GM21423 (cell line): ENCODE measurements around the gene SPATA24.

ENCODE experiments used
- ATAC-seq: cut with Tn5 transposase; IDR thresholded peaks from one replicate; pipeline ENCODE4 v1.9.1; 2021; ENCODE audit warnings: mild to moderate bottlenecking, moderate library complexity; ENCODE audit not compliant: unreplicated experiment

The SPATA24 gene

GRCh38 chr5:139383993-139384590 lies 19.8 kb downstream of the SPATA24 start:
- no peak for ATAC-seq

DNA sequence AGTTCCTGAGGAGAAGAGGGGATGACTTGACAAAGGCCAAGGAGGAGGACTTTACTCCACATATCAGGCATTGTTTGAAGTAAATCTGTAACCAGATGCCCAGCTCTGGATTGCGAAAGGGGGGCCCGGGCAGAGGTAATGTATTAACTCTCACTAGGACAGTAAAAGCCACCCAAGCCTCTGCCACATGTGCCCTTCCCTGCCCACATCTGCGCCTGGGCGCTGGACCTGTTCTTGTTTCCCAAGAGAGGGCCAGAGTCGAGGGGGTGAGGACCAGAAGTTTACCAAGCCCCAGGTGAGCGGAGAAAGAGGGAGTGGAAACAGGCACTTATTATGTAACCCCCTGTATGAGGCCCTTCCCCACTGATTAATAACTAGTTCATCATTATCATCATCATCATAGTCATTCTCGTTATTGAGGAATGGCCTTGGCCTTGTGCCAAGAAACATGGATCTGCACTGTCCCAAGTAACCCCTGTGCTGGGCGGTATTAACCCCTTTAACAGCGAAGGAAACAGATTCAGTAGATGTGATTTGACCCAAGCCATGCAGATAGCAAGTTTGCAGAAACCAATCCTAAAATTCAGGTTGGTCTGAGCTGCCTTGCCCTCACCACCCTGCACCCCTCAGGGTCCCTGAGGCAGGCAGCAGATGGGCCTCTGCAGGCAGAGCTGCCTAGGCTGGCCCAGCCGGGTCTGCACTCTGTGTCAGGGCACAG lies 20.5 kb downstream of the SPATA24 start, which contains the start of gene SLC23A1:
SLC23A1 (minus strand) TSS at position 23 of the 718 bp plus-strand sequence. CDS start 44 bp downstream, outside the sequence.
- ATAC-seq: no peak

DNA sequence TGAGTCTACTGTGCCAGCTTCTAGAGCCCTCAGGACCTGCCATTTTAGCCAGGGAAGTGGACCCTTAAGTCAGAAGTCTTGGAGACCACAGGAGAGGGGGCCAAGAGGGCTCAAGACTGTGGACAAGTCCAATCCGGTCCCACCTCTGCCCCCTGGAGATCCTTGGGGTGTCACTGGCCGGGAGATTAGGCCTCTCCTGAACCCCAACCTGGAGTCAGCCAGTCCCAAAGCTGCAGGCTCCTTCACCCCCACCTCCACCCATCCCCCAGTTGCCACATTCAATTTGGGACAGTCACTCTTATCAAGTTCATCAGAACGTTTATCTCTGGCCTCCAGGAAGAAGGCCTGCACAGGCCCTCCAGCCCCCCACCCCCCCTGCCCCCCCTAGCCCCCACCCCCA lies 21.1 kb downstream of the SPATA24 start:
- no peak for ATAC-seq

DNA sequence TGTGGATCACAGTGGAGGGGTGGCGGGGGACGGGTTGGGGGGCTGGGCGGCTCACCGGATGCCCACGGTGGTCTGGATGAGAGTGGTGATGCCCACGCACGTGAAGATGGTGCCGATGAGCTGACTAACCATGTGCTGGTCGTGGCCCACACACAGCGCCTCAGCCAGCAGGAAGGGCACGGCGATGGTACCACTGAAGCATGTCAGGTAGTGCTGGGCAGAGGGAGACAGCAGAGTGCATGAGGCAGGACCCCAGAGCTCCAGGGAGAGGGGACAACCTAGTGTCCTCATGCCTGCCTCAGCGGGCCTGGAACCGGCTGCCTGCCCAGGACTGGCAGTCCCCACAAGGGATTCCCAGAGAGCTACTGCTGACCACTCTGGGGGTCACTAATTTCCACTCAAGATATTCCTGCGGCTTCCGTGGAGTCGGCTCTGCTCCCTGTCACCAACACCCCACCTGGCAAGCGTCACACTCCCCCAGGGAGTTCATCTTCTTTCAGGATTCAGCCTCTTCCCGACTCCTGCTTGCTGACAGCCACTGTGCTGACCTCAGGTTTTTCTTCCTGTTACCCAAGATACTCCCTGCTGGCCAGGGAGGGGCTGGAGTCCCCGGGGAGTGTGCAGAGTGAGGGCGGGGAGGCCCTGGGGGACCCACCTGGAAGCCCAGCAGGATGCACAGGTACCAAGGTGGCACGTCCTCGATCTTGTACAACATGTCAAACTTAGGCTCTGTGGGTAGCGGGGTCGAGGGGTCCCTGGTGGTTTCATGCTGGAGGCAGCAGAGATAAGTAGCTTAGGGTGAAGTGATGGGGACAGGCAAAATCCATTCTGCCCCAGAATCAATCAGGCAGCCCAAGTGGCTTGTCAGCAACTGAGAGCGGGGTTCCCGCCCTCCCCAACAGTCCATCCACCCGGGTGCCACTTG lies 21.8 kb downstream of the SPATA24 start:
- no peak for ATAC-seq

GRCh38 chr5:139379626-139380449 lies 24.1 kb downstream of the SPATA24 start:
- no peak for ATAC-seq

DNA sequence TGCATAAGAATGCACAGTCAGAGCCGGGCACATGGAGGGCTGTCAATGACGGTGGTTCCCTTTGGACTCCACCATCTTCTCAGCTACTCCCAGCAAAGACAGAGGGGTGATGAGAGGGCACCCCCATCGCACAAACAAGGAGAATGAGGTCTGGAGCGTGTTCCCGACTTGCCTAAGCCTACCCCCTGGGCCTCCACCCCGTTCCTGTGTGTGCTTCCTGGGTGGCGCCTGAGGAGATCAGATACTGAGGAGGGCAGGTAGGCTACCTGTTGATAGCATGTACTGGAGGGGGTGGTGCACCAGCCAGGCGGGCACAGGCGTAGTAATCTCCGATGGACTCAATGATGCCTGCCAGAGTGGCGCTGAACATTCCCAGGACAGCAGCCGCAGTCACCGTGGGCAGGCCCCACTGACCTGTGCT lies 24.9 kb downstream of the SPATA24 start:
- ATAC-seq: no peak

DNA sequence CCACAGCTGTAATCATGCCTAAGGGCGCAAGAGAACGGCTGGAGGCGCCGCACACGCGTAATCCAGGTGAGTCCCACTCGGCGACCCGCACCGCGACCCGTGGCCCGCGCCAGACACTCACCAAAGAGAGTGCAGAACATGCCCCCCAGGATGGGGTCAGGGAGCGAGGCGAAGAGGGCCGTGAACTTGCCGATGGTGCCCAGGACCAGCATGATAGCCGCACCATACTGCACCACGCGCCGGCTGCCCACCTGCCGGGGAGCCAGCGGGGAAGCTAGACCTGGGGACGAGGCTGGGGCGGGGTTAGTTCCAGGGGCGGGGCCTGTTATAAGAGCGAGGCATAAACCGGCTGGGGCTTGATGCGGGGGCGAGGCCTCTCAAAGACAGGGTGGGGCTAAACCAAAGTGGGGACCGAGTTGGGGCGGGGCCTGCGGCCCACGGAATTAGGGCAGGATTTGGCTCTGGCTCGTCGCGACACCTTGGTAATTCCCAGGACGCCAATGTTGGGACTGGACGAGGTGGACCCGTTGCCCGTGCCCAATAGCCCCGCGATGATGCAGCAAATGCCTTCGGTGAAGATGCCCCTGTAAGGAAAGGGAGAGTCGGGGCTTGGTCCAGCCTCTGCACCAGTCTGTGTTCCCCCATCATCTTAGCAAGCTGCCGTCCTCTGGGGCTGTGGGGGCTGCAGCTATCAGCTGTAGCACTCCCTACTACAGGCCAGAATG lies 25.6 kb downstream of the SPATA24 start:
- no peak for ATAC-seq

- ATAC-seq: no peak
Observed at GRCh38 chr5:139377226-139377625, 26.7 kb downstream of the SPATA24 start.

- ATAC-seq: no peak
Observed at GRCh38 chr5:139376364-139376763, 27.5 kb downstream of the SPATA24 start.

- no peak for ATAC-seq
Observed at GRCh38 chr5:139374909-139375308, 29.0 kb downstream of the SPATA24 start.

GRCh38 chr5:139371482-139372435 lies 32.1 kb downstream of the SPATA24 start:
- no peak for ATAC-seq

DNA sequence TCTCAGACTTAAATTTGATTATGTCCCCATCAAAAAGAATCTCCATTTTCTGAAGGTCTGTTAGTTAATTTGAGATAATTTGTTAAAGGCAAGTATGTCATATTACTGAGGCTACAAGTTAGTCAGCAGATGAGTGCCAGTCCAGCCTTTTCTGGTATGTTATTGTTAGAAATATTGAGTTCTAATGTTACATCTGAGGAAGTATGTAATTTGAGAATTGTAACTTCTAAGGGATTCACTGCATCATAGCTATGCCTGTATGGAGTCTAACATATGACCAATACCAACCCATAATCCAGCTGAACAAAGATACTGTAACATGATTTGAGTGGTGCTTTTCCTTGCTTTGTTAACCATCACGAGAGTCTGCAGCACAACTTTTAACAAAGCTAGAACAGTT lies 34.7 kb downstream of the SPATA24 start:
- ATAC-seq: no peak

DNA sequence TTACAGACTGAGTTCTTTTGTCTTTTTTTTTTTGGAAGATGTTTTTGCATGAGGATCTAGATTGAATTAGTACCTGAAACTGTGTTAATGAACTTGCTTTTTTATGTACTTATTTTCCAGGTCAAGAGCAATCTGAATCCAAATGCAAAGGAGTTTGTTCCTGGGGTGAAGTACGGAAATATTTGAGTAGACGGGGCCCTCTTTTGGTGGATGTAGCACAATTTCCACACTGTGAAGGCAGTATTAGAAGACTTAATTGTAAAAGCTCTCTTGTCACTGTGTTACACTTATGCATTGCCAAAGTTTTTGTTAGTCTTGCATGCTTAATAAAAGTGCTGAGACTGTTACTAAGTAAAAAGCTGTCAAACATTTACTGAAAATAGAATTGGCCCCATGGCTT lies 35.3 kb downstream of the SPATA24 start:
- no peak for ATAC-seq

DNA sequence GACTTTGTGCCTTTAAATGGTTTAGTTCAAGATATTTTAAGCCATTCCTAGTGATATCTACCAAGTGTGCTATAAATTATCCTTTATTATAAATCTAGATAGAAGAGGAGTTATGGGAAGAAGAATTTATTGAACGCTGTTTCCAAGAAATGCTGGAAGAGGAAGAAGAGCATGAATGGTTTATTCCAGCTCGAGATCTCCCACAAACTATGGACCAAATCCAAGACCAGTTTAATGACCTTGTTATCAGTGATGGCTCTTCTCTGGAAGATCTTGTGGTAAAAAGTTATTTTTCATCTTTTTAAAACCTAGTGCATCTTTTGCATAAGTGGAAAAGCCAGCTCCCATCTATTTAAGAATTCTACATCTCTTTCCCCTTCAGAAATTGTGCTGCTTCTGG lies 39.4 kb downstream of the SPATA24 start:
- no peak for ATAC-seq

DNA sequence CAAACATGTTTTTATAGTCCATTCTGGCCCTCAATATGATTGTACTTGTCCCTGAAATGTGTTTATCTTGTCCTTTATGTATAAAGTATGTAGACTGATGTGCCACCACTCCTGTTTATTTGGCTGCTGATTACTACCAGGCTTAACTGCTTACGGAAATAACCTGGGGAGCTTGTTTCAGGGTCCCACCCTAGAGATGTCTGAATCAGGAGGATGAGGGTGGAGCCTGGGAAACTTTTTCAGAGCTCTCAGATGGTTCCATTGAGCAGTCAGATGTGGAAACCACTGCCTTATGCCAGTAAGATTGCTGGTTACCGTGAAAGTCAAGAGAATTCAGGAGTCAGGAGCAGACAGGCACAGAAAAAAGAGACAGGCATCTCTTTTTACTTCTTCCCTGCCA lies 40.0 kb downstream of the SPATA24 start:
- ATAC-seq: no peak

GRCh38 chr5:139361835-139362429 lies 42.0 kb downstream of the SPATA24 start:
- no peak for ATAC-seq

GRCh38 chr5:139360384-139360783 lies 43.5 kb downstream of the SPATA24 start:
- no peak for ATAC-seq

DNA sequence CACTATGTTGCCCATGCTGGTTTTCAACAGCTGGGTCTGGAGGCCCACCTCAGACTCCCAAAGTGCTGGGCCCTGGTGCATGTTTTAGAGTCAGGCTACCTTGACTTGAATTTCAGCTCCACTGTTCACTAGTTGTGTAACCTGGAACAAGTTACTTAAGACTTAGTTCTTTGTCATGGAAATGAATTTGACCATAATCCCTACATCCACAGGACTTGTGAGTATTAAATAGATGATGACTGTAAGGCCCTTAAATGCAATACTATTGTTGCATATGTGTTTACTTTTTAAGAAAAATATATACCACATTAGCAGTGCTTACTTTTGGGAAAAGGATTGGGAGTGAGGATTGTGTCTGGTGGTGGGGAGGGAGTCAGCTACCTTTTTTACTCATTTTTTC lies 45.8 kb downstream of the SPATA24 start:
- ATAC-seq: no peak
